OCI-LY7 (cell line): ENCODE measurements around the gene CMC1. TPM values are rescaled to one million over a fixed set of nuclear protein-coding genes. Genes with fewer than 3 reads are reported as not detected.
"Not testable (repeated sequence)": the region's sequence is repeated elsewhere in the genome, so short reads cannot be mapped to it uniquely, and the experiment has no call there.

Source experiments
- BruUV-seq: library from RNA; stranded (reverse); fragments of 400-500 nt; replicated peaks from 2 replicates; lab custom pipeline; 2021; lab: Mats Ljungman, UMichigan
- CTCF ChIA-PET: fragments of 300-600 bp; sonication (Branson Sonifier 250); formaldehyde crosslinking; loops from one replicate; lab custom pipeline; 2022; ENCODE audit warnings: antibody characterized with exemption; ENCODE audit not compliant: unreplicated experiment; lab: Charles Lee
- POLR2A ChIA-PET: fragments of 300-600 bp; sonication (Branson Sonifier 250); formaldehyde crosslinking; loops from one replicate; lab custom pipeline; 2022; ENCODE audit warnings: antibody characterized with exemption; lab: Charles Lee
- DNase-seq: peaks from one replicate; pipeline ENCODE4 v3.0.0-alpha.2; 2015; ENCODE audit warnings: low spot score
- H2AFZ ChIP-seq: fragments of 200-600 bp; sonication (generic), shearing (Covaris generic); 2 replicates; pipeline ENCODE4 v1.6.1; 2014; ENCODE audit warnings: mild to moderate bottlenecking, antibody characterized with exemption, low read length, moderate library complexity
- H3K27ac ChIP-seq: fragments of 200-600 bp; sonication (generic); 2 replicates; pipeline ENCODE4 v1.5.1; 2014; ENCODE audit warnings: mixed run types, low read depth, mild to moderate bottlenecking, moderate library complexity, low read length, inconsistent platforms; ENCODE audit not compliant: poor library complexity, severe bottlenecking
- H3K36me3 ChIP-seq: fragments of 200-600 bp; sonication (generic); 2 replicates; pipeline ENCODE4 v1.6.1; 2014; ENCODE audit warnings: mild to moderate bottlenecking, antibody characterized with exemption, low read length, moderate library complexity, mixed read lengths; ENCODE audit not compliant: insufficient read depth
- H3K4me1 ChIP-seq: fragments of 200-600 bp; sonication (generic); 2 replicates; pipeline ENCODE4 v1.5.1; 2014; ENCODE audit warnings: mild to moderate bottlenecking, low read length; ENCODE audit not compliant: insufficient read depth, poor library complexity, severe bottlenecking
- H3K4me2 ChIP-seq: fragments of 200-600 bp; sonication (generic); 2 replicates; pipeline ENCODE4 v1.6.1; 2014; ENCODE audit warnings: mild to moderate bottlenecking, low read length
- H3K4me3 ChIP-seq: fragments of 200-600 bp; sonication (generic); 2 replicates; pipeline ENCODE4 v1.5.1; 2014; ENCODE audit warnings: mild to moderate bottlenecking, low read depth, low read length; ENCODE audit not compliant: poor library complexity, severe bottlenecking
- H3K79me2 ChIP-seq: fragments of 200-600 bp; sonication (generic); 2 replicates; pipeline ENCODE4 v1.6.1; 2016; ENCODE audit warnings: low read depth, mild to moderate bottlenecking, low read length, moderate library complexity, mixed read lengths; ENCODE audit not compliant: insufficient read depth
- H3K9me2 ChIP-seq: fragments of 200-600 bp; sonication (generic); 2 replicates; pipeline ENCODE4 v1.6.1; 2016; ENCODE audit warnings: mild to moderate bottlenecking, low read length, mixed read lengths; ENCODE audit not compliant: insufficient read depth
- H3K9me3 ChIP-seq: fragments of 200-600 bp; sonication (generic); 2 replicates; pipeline ENCODE4 v1.6.1; 2014; ENCODE audit warnings: mild to moderate bottlenecking, mixed run types, low read length, mixed read lengths
- H4K20me1 ChIP-seq: fragments of 200-600 bp; sonication (generic); 2 replicates; pipeline ENCODE4 v1.6.1; 2014; ENCODE audit warnings: mild to moderate bottlenecking, antibody characterized with exemption, low read length, moderate library complexity, mixed read lengths; ENCODE audit not compliant: insufficient read depth
- CTCF ChIP-seq: fragments of 200-600 bp; sonication (generic); conservative IDR thresholded peaks from 2 replicates; pipeline ENCODE4 v1.5.1; 2014; ENCODE audit warnings: mild to moderate bottlenecking, antibody characterized with exemption, low read length, moderate library complexity, mixed read lengths
- EZH2phosphoT487 ChIP-seq: fragments of 200-600 bp; sonication (generic); IDR thresholded peaks from 2 replicates; pipeline ENCODE4 v1.6.1; 2018; ENCODE audit warnings: low read depth, borderline replicate concordance, mild to moderate bottlenecking, mixed run types, antibody characterized with exemption, low read length, moderate library complexity, mixed read lengths
- intact Hi-C: fragments of 100-400 bp; cut with micrococcal nuclease; formaldehyde crosslinking; loops from one replicate; pipeline ENCODE4 v1.10.0; 2022; ENCODE audit not compliant: unreplicated experiment
- total RNA-seq, 2 experiments: library from RNA; depleted of rRNA in 1 of 2; stranded (reverse); fragments of >200 nt in 1 of 2; shearing (Covaris generic) in 1 of 2; gene quantifications; 2 replicates each; pipeline ENCODE4 v1.2.3, GENCODE V29; 2014 to 2022

CMC1 gene
- total RNA-seq, 2 experiments from 2014 or later: 12.1 to 26.9 TPM

- no TSS peak for BruUV-seq
- TF ChIP-seq EZH2phosphoT487 (no peak), CTCF (no peak)
- H3K9me3 ChIP-seq: no peaks in the 10 kb centered on the region
- H3K36me3 ChIP-seq: no peaks in the 10 kb centered on the region
- H3K27ac ChIP-seq: no peak overlapping the region
- no peaks in the 10 kb centered on the region for H3K4me1 ChIP-seq
- ChIA-PET CTCF (no interaction called here), POLR2A (no interaction called here)
- no peak for DNase-seq
- intact Hi-C loops: no loop called here
- no peaks in the 10 kb centered on the region for H3K79me2 ChIP-seq
- peaks cover 6% of the 10 kb centered on the region; the same call in 1 of the 2 replicates for H3K9me2 ChIP-seq
- H3K4me2 ChIP-seq: no peak overlapping the region
- H2AFZ ChIP-seq: no peak overlapping the region
- no peak overlapping the region for H3K4me3 ChIP-seq
- H4K20me1 ChIP-seq: no peaks in the 10 kb centered on the region
Measured at GRCh38 chr3:28198974-28199373, 42.4 kb upstream of the CMC1 start.

GRCh38 chr3:28199643-28200042 is 41.8 kb upstream of the CMC1 start:
- H3K36me3 ChIP-seq, BruUV-seq, H3K4me1 ChIP-seq, DNase-seq, POLR2A ChIA-PET, H3K4me3 ChIP-seq, H3K4me2 ChIP-seq, H3K9me3 ChIP-seq, H4K20me1 ChIP-seq, intact Hi-C loops, H3K9me2 ChIP-seq, H3K27ac ChIP-seq, H3K79me2 ChIP-seq, H2AFZ ChIP-seq, CTCF ChIA-PET: not testable (repeated sequence)

- CTCF ChIA-PET: not testable (repeated sequence)
Measured at GRCh38 chr3:28200366-28200848, 41.0 kb upstream of the CMC1 start.

GRCh38 chr3:28206479-28206878 is 34.9 kb upstream of the CMC1 start:
- Histone ChIP-seq H3K4me1 (no peaks in the 10 kb centered on the region), H3K4me2 (no peak overlapping the region), H3K9me2 (no peaks in the 10 kb centered on the region), H3K79me2 (no peaks in the 10 kb centered on the region), H3K9me3 (no peaks in the 10 kb centered on the region), H3K27ac (no peak overlapping the region), H3K36me3 (no peaks in the 10 kb centered on the region), H4K20me1 (no peaks in the 10 kb centered on the region), H2AFZ (no peak overlapping the region), H3K4me3 (no peak overlapping the region)
- DNase-seq: no peak
- ChIA-PET CTCF (no interaction called here), POLR2A (no interaction called here)
- intact Hi-C loops: no loop called here
- TF ChIP-seq EZH2phosphoT487 (no peak), CTCF (no peak)
- no TSS peak for BruUV-seq

More at GRCh38 chr3:28200366-28200848, 41.0 kb upstream of the CMC1 start:
- H3K9me2 ChIP-seq, POLR2A ChIA-PET, H3K4me3 ChIP-seq, intact Hi-C loops, H2AFZ ChIP-seq, BruUV-seq, H4K20me1 ChIP-seq, H3K4me1 ChIP-seq, H3K79me2 ChIP-seq, DNase-seq, H3K27ac ChIP-seq, H3K4me2 ChIP-seq, H3K36me3 ChIP-seq, H3K9me3 ChIP-seq: not testable (repeated sequence)
